NCI-H1930 (cell line): Measurements from ENCODE around the gene PHLPP1.

Experiments used
- DNase-seq, 2 experiments: peaks; one replicate each; lab custom pipeline; 2025; lab: John Stamatoyannopoulos, UW

The PHLPP1 gene

DNA sequence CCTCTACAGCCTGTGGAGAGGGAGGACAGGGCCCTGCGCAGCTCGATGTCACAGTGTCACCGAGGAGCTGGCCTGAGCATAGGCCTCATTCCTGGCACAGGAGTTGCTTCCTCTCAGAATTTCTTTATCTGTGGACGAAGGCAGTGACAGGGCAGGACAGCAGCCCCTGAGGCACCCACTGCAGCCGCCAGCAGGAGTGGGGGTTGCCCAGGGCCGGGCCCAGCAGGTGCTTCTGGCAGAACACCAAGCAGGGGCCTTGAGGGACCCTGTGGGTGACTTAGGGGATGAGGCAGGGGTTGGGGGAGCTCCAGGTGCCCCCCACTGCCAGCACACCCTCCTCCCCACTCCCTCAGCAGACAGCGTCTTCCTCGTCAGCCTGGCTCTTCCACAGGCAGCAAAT is 290.0 kb downstream of the PHLPP1 start:
- DNase-seq: no peak

DNA sequence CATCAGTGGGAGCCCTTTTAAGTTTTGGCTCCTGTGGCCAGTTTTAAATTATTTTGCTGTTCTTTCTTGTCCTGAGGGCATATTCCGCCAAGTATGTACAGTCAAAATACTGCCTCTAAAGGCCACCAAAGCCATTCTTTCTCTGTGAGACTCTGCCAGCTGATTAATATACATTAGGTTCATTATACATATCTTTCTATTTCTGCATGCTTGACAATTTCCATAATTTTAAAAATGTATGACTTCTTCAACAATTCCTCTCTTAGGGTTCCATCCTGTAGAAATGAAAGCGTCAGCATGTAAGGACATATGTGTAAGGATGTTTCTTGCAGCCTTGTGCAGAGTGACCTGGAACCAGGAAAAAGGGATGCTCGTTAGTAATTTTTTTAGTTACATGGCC is 291.9 kb downstream of the PHLPP1 start:
- DNase-seq: no peak

DNA sequence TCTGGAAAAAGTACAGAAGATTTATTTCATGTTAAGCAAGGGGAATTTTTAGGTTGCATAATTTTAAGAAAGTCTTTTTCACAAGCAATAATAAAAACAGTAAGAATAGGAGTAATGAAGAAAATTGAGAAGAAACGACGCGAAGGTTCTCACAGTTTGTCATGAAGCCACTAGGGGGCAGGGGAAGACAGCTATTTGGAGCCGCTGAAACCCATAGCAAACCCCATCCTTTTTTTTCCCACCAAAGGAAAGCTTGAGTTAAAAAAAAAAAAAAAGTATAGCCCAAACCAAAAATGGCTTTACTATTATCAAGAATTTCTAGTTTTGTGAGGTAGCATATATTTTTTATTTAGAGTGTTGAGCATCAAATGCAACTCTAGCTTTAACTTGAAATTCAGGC is 300.9 kb downstream of the PHLPP1 start:
- DNase-seq: peak; percentile 32 to 37

DNA sequence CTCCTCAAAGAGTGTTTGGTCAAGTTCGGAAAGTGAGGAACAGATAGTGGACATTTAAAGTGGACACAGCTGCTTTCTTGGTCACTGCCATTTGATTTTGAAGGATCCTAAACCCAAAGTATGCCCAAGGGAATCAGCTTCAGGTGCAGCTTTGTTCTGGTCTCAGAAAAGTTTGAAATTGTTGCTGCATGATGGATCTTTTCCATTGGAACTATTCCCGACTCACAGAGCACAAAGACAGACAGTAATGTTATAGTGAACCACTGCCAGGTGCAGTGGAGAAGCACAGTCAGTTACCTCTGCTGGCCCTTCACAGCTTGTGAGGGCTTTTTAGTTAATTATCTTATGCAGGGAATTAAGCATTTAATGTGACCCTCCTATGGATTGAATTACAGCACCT is 301.7 kb downstream of the PHLPP1 start:
- no peak for DNase-seq

DNA sequence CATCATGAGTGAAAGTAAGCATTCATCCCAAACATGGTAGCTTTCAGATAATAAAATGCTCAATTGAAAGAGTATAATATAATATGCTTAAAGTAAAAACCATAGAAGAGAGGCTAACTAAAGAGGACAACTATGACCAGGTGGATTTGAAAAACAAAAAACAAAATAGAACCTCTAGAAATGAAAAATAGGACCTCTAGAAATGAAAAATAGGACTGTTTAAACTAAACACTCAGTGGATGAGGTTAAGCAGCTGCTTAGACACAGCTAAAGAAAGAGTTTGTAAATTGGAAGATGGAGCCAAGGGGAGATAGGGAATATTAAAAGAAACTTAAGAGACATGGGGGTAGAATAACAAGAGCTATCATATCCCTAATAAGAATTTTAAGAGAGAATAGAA is 302.6 kb downstream of the PHLPP1 start:
- DNase-seq: no peak

DNA sequence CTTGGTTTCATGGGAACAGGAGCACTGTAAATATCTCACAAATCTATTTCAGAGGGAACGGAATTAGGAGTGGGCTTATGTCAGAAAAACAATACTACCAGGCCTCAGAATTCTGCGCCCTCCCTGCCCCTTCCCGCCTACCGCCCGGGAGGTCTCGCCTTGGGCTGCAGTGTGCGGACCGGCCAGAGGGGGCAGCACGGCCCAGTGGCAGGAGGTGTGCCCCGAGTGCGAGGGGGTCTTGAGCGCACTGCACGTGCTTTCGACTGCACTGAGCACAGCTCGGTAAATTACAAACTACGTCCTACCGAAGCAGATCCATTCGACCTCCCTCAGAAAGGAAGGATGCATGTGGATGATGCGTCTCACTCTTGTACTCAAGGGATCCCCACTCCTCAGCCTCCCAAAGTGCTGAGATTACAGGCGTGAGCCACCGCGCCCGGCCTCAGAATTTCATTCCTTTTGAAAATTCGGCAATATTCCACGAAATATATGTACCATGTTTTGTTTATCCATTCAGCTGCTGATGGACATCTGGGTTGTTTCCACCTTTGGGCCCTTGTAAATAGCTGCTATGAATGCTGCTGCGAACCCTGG is 307.2 kb downstream of the PHLPP1 start:
- DNase-seq: no peak

DNA sequence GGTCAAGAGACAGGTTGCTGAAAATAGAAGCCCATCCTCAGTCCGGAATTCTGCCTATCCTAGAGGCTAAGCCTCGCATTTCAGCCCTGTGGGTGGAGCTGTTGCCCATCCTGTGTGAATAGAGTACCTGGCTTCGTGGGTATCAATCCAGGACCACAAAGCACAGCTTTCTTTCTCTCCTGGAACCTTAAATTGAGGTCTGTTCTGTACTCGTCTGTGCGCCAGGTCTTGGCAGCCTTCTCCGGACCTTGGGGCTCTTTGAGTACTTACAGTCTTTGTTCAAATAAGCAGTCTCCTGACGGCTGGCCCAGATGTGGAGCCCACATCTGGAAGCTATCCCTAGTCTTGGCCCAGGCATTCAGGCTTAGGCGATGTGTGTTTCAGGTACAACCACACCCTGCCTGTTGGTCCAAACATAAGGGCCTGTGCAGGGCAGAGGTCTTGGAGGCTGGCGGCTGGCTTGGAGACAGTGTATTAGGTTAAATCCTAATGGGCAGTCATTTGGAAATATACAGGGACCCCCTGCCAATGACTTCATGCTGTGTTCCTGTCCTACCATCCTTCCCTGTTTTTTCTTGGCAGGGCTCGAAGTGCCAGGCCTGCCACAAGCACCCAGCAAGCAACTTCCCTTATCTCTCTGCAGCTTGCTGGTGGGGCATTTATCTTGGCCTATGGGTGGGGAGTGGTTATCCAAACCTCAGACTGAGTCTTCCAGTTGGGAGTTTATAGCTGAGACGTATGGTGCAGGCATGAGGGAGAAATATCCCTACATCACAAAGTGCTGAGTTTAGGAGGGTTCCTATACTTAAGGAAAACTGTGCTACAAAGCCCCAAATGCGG is 310.1 kb downstream of the PHLPP1 start:
- peak; percentile 9 to 35 for DNase-seq

DNA sequence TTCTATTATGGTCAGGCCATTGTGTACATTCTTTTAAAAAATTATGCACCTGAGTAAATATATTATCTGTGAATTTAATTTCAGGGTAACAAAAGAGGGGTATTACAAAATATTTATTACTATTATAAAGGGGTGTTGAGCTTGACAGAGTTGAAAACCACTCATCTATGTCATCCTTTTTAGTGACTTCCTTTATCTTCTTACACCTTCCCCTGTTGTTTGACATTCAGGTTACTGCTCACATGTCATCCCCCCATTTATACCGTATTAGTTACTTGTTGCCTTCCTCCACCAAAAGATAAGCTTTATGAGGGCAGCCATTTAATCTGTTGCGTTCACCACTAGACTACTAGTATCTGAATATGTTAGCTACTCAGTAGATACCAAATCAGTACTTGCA is 313.0 kb downstream of the PHLPP1 start:
- DNase-seq: no peak
